Astrocyte of the spinal cord (primary cell): ENCODE measurements around the gene PGP.

Experiments
- DNase-seq: peaks from one replicate; pipeline ENCODE4 v3.0.0; 2011; ENCODE audit warnings: low read depth, low spot score
- H3K4me3 ChIP-seq: 2 replicates; pipeline ENCODE4 v1.5.1; 2011; ENCODE audit warnings: low read depth, mild to moderate bottlenecking, low read length, moderate library complexity
- in situ Hi-C: cut with HindIII; loops from 2 replicates; pipeline ENCODE4 v1.10.0; 2017; ENCODE audit warnings: low sequenced_read_pairs
- TF ChIP-seq, protein P1 (sequence below): IDR thresholded peaks from 2 replicates; pipeline ENCODE4 v1.5.1; 2012; ENCODE audit warnings: low read depth, mild to moderate bottlenecking, low read length, inconsistent platforms

Gene PGP

DNA sequence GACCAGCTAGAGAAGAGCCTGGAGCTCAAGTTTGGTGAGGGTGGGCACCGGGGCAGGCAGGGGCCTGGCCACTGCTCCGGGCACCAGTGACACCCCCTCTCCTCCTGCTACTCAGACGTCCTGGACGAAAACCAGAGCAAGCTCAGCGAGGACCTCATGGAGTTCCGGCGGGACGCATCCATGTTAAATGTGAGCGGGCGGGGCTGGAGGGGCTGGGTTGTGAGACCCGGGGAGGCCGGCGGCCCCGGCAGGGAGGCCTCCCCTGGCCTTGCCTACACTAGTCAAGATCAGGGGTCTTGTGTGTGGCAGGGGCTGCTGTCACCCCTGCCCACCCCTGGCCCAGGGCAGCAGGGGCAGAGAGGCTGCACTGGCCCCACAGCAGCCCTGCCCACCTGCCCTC, 41.3 kb downstream of the PGP start:
- DNase-seq, result no peak
- TF ChIP-seq, protein P1, sequence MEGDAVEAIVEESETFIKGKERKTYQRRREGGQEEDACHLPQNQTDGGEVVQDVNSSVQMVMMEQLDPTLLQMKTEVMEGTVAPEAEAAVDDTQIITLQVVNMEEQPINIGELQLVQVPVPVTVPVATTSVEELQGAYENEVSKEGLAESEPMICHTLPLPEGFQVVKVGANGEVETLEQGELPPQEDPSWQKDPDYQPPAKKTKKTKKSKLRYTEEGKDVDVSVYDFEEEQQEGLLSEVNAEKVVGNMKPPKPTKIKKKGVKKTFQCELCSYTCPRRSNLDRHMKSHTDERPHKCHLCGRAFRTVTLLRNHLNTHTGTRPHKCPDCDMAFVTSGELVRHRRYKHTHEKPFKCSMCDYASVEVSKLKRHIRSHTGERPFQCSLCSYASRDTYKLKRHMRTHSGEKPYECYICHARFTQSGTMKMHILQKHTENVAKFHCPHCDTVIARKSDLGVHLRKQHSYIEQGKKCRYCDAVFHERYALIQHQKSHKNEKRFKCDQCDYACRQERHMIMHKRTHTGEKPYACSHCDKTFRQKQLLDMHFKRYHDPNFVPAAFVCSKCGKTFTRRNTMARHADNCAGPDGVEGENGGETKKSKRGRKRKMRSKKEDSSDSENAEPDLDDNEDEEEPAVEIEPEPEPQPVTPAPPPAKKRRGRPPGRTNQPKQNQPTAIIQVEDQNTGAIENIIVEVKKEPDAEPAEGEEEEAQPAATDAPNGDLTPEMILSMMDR, result no peak
- H3K4me3 ChIP-seq, result no peak overlapping the region
- in situ Hi-C loops, result no loop called here

DNA sequence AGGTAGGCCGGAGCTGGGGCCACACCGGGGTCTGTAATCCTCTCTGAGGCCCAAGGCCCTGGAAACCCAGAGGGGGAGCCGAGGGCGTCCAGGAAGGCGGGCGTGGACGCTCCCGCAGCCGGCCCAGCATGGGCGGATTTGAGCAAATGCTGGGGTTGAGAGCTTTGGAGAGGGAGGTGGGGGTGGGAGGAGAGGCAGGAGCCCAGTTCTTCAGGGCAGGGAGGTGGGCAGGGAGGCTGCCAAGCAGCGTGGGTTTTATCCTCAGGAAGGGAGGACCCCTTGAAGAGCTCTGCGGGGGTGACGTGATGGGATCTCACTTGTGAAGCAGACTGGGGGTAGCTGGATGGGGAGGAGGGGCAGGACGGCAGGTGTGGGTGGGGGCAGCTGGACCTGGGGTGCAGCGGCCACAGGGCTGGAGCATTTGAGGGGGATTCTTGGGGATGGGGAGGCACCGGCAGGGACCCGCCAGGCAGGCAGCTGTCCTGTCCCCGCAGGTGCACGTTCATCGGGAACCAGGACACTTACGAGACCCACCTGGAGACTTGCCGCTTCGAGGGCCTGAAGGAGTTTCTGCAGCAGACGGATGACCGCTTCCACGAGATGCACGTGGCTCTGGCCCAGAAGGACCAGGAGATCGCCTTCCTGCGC, 41.8 kb downstream of the PGP start:
- no peak for DNase-seq
- TF ChIP-seq, protein P1, result no peak
- H3K4me3 ChIP-seq, result no peak overlapping the region
- in situ Hi-C loops, result no loop called here

DNA sequence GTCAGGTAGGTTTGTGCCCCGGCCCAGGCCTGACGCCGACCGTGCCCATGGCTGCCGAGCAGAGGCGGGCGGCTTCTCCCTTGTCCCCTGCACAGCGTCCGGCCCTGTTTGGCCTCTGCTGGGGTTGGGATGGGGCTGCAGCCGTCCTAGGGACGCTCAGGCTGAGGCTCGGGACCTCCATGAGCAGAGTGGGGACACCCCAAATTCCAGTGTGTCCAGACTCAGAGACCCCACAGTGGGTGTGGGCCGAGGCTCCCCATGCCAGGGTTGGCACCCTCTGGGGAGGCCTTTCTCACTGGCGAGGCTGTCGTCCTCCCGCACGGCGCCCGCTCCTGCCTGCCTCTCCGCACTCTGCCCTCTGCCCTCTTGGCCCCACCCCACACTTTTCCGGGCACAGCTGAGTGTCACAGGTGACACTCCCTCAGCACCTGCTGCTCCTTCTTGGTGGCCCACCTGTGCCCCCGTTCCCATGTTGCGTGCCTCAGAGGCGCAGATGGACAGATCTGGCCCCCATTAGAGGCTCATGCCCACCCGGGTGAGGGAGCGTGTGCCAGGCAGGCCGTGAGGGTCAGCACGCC, 43.0 kb downstream of the PGP start:
- in situ Hi-C loops, result no loop called here
- DNase-seq, result no peak
- no peak overlapping the region for H3K4me3 ChIP-seq
- TF ChIP-seq, protein P1, result no peak

DNA sequence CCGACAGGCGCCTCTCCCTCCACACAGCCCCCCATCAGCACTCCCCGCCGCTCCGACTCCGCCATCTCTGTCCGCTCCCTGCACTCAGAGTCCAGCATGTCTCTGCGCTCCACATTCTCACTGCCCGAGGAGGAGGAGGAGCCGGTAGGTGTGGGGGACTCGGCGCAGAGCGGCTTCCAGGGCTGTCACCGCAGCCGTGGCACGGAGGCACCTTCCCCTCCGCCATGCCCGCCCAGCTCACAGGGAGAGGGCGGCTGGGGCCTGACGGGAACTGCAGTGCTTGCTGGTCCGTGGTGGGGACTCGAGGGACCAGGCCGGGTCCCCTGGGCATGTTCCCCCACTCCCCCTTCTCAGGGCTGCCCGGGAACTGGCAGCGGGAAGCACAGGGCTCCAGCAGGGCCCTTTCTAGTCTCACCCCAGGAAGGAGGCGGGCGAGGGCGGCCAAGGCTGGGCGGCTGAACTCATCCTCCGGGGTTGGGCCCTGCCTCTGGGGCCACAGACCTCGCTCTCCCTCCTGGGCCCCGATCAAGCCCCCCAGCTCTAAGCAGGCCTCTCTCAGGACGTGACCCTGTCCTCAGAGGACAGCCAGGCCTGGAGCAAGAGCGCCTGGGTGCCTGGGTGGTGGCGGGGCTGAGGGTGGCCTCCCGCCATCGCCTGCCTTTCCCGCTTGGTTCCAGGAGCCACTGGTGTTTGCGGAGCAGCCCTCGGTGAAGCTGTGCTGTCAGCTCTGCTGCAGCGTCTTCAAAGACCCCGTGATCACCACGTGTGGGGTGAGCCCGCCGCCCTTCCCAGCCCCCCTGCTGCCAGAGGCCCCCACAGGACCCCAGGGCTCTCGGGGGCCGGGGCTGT, 43.8 kb downstream of the PGP start:
- no peak overlapping the region for H3K4me3 ChIP-seq
- TF ChIP-seq, protein P1, result no peak
- DNase-seq, result no peak
- in situ Hi-C loops, result no loop called here

DNA sequence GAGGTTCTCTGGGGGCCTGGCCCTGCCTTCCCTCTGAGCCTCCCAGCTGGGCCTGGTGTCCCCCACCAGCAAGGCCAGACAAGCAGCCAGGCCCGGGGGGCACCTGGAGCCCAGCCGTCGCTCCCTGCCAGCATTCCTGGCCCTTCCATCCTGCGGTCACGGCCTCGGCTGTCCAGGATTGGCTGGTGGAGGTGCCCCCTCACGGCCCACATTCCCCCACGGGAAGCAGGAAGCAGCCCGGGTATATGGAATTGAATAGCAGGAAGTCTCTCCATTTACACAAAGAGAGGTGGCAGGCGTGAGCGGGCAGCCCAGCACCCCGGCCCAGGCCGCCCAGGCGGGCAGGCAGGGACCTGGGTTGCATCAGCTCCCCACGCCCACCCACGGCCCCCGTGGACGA, 44.6 kb downstream of the PGP start:
- TF ChIP-seq, protein P1, result no peak

DNA sequence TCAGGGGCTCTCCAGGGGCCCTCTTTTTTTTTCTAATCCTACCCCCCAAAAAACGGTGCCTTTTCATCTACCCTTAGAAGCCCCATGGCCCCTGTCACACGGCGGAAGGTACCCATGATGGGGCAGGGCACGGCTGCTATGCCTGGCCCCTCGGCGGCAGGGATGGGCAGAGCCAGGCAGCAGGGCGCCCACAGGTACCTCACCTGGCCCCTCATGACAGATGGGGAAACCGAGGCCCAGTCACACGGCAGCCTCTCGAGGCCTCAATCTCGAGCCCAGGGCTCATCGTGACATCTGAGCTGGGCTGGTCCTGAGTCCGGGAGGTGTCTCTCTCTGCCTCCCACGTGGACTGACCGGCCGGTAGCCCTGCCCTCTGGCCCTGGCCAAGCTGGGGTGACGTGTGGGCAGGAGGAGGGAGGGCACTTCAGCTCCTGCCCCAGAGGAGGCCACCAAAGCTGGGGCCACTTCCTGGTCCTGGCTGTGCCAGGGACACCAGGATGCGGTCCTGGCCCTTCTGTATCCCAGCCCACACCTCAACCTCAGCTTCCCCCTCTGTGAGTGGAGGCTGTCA, 47.5 kb downstream of the PGP start:
- no peak for DNase-seq
- in situ Hi-C loops, result no loop called here
- no peak overlapping the region for H3K4me3 ChIP-seq
- TF ChIP-seq, protein P1, result no peak

More for the DNA sequence above, 44.6 kb downstream of the PGP start:
- H3K4me3 ChIP-seq, result no peak overlapping the region
- no peak for DNase-seq
- in situ Hi-C loops, result no loop called here
